Tibial artery (tissue), 4 donors: Measurements from ENCODE around the gene PYGB.

Source experiments
- DNase-seq, 2 donors: peaks; one replicate each; pipeline ENCODE4 v3.0.0-alpha.2; 2019
- H3K27ac ChIP-seq, 2 donors: fragments of 200-600 bp; sonication (generic) in 1 of 2; 1 replicate in 1 of 2; 2 replicates in 1 of 2; pipeline ENCODE4 v1.5.1; 2018 to 2019; ENCODE audit warnings: mild to moderate bottlenecking in 1 of 2
- H3K27me3 ChIP-seq, 2 donors: fragments of 200-600 bp; sonication (generic) in 1 of 2; one replicate each; pipeline versions ENCODE4 v1.5.1 to v1.6.0; 2016 to 2019
- H3K36me3 ChIP-seq, 3 donors: fragments of 200-600 bp; sonication (generic) in 2 of 3; one replicate each; pipeline ENCODE4 v1.5.1; 2016 to 2019; ENCODE audit warnings: mild to moderate bottlenecking in 2 of 3
- H3K4me1 ChIP-seq, 4 donors: fragments of 200-600 bp; sonication (generic) in 2 of 4; 1 replicate in 3 of 4; 2 replicates in 1 of 4; pipeline ENCODE4 v1.5.1; 2016 to 2019
- H3K4me3 ChIP-seq, 2 donors: fragments of 200-600 bp; sonication (generic) in 1 of 2; 1 replicate in 1 of 2; 2 replicates in 1 of 2; pipeline ENCODE4 v1.5.1; 2018 to 2019; ENCODE audit warnings: mild to moderate bottlenecking in 2 of 2
- H3K9me3 ChIP-seq, 3 donors: fragments of 200-600 bp; sonication (generic) in 1 of 3; one replicate each; pipeline ENCODE4 v1.5.1; 2016 to 2019
- intact Hi-C: fragments of 100-400 bp; cut with DNase I; formaldehyde crosslinking; loops from one replicate; pipeline ENCODE4 v1.15.0; 2023; ENCODE audit warnings: low total_unique reads
- TF ChIP-seq, protein P1 (sequence below), 2 experiments: fragments of 200-600 bp in 1 of 2; fragments of 450-650 bp in 1 of 2; IDR thresholded peaks; one replicate each; pipeline ENCODE4 v1.5.1; 2017 to 2019; ENCODE audit warnings: antibody characterized with exemption in 2 of 2, mild to moderate bottlenecking in 1 of 2, moderate library complexity in 1 of 2

Gene PYGB

GRCh38 chr20:25306991-25307903 lies 59.4 kb downstream of the PYGB start:
- DNase-seq = no peak
- Histone ChIP-seq H3K9me3 (no peaks in the 10 kb centered on the region), H3K4me1 (peaks cover 0 to 30% (median 19%) of the 10 kb centered on the region in 4 donors), H3K4me3 (no peak overlapping the region), H3K27ac (no peak overlapping the region), H3K27me3 (no peaks in the 10 kb centered on the region), H3K36me3 (peaks cover 0 to 45% (median 4%) of the 10 kb centered on the region in 3 donors)
- TF ChIP-seq, protein P1, sequence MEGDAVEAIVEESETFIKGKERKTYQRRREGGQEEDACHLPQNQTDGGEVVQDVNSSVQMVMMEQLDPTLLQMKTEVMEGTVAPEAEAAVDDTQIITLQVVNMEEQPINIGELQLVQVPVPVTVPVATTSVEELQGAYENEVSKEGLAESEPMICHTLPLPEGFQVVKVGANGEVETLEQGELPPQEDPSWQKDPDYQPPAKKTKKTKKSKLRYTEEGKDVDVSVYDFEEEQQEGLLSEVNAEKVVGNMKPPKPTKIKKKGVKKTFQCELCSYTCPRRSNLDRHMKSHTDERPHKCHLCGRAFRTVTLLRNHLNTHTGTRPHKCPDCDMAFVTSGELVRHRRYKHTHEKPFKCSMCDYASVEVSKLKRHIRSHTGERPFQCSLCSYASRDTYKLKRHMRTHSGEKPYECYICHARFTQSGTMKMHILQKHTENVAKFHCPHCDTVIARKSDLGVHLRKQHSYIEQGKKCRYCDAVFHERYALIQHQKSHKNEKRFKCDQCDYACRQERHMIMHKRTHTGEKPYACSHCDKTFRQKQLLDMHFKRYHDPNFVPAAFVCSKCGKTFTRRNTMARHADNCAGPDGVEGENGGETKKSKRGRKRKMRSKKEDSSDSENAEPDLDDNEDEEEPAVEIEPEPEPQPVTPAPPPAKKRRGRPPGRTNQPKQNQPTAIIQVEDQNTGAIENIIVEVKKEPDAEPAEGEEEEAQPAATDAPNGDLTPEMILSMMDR (IDR thresholded peaks at IDR 0.05) = no peak
- intact Hi-C loops = no loop called here

DNA sequence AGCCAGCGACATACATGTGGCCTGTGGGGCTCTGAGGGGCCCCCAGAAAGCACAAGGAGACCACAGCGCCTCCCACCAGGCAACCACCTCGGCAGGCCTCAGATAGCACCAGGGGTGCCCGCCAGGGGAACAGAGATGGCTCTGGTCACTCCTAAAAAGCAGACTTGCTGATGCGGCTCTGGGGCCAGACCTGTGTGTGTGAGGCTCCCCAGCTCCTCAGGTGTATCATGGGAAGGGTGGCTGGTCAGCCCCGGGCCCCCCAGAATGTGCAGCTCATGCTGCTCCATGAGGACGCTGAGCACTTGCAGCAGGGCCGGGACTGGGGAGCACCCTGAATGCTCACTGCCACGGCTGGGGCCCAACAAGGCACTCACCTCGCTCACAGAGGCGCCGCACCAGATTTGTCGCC lies 60.2 kb downstream of the PYGB start:
- TF ChIP-seq, protein P1 (IDR thresholded peaks at IDR 0.05) = no peak
- no peak for DNase-seq
- no peaks in the 10 kb centered on the region for H3K27me3 ChIP-seq
- intact Hi-C loops = no loop called here
- H3K4me1 ChIP-seq = peaks cover 0 to 30% (median 19%) of the 10 kb centered on the region in 4 donors
- no peak overlapping the region for H3K27ac ChIP-seq
- peaks cover 0 to 37% (median 0%) of the 10 kb centered on the region in 3 donors for H3K36me3 ChIP-seq
- no peaks in the 10 kb centered on the region for H3K9me3 ChIP-seq
- H3K4me3 ChIP-seq = no peak overlapping the region

- peak overlapping the region; percentile 42 to 50 for H3K27ac ChIP-seq
- no peak overlapping the region for H3K4me3 ChIP-seq
- DNase-seq = peak in 1 of 2 donors; percentile 63
- H3K36me3 ChIP-seq = peaks cover 0 to 32% (median 0%) of the 10 kb centered on the region in 3 donors
- H3K9me3 ChIP-seq = no peaks in the 10 kb centered on the region
- H3K27me3 ChIP-seq = no peaks in the 10 kb centered on the region
- TF ChIP-seq, protein P1 (IDR thresholded peaks at IDR 0.05) = no peak
- intact Hi-C loops = no loop called here
- peaks cover 0 to 30% (median 19%) of the 10 kb centered on the region in 4 donors for H3K4me1 ChIP-seq
Observed at GRCh38 chr20:25308671-25309394, 60.9 kb downstream of the PYGB start.

GRCh38 chr20:25309395-25310267 lies 61.7 kb downstream of the PYGB start:
- DNase-seq = peak; percentile 56 to 73
- Histone ChIP-seq H3K27ac (peak overlapping the region; percentile 42 to 50), H3K9me3 (no peaks in the 10 kb centered on the region), H3K4me3 (no peak overlapping the region), H3K36me3 (peaks cover 0 to 30% (median 0%) of the 10 kb centered on the region in 3 donors), H3K27me3 (no peaks in the 10 kb centered on the region), H3K4me1 (peaks cover 0 to 30% (median 19%) of the 10 kb centered on the region in 4 donors)
- intact Hi-C loops = loop anchor here (5.0 kb wide), 1 partner anchor 88 kb away; no protein-coding TSS in a partner anchor
- TF ChIP-seq, protein P1 (IDR thresholded peaks at IDR 0.05) = no peak
